ENCODE data around the gene BTLA.
"Not testable (repeated sequence)": the region's sequence is repeated elsewhere in the genome, so short reads cannot be mapped to it uniquely, and the experiment has no call there.

BTLA gene

DNA sequence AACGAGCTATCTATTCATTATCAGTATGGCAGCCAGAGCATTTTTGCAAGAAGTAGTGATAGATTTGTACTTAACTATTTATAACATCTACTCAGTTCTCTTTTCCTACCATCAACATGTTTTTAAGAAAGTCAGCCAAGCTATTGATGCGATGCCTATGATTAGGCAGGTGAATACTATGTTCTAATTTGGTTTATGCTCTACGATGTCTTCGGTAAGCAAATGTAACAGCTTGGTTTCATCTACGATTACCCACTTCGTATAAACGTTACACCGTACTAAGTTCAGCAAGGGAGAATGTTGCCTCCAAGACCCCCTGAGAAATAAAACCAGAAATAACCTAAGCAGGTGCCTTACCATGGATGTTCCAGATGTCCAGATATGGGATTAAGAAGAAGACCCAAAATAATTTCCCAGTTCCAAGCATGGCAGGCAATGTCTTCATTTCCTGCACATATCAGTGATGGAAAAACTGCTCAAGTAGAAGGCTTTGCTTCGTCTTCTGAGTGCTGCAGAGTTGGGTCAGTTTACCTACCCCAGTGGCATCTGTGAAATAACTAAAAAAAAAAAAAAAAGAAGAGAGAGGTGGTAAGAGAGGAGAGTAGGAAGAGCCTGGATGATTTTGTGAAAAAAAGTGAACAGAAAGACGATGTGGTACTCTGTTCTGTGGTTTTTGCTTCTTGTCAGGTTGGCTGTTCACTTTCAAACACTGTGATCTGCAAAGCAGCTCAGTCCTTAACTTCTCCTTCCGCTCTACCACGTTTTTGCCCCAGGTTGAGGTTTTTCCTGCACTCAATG is at the start of gene BTLA:
Gene BTLA, minus strand, starts transcription at position 559 of the 798 bp plus-strand sequence. Its CDS starts 114 bp downstream, at position 445.
- no peak for DNase-seq

DNA sequence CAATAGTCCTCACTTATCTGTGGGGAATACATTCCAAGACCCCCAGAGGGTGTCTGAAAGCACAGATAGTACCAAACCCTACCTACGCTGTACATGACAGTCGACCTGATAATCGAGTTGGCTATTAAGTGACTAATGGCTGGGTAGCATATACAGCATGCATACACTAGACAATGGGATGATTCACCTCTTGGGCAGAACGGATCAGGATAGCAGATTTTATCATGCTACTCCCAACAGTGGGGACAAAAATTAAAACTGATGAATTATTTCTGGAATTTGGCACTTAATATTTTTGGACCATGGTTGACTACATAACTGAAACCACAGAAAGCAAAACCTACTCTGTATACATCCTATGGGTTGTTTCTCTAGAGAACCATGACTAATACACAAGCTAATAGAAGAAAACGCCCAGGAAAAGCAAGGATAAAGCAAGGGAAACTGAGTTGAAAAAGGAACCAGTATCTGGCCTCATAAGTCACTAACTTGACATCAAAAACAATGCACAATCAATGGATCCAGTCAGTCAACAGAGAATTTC is 47.0 kb upstream of the BTLA start:
- no peak for DNase-seq

GRCh38 chr3:112539825-112540650 is 40.8 kb upstream of the BTLA start:
- no peak for DNase-seq

GRCh38 chr3:112531358-112531781 is 32.1 kb upstream of the BTLA start:
- peak in 1 of 2 experiments; percentile 4 for DNase-seq

- DNase-seq = no peak
Measured at GRCh38 chr3:112530573-112530972, 31.3 kb upstream of the BTLA start.

GRCh38 chr3:112524127-112524526 is 24.9 kb upstream of the BTLA start:
- not testable (repeated sequence) for DNase-seq

- DNase-seq = no peak
Measured at GRCh38 chr3:112519424-112520001, 20.2 kb upstream of the BTLA start.

GRCh38 chr3:112518970-112519369 is 19.7 kb upstream of the BTLA start:
- not testable (repeated sequence) for DNase-seq

GRCh38 chr3:112514527-112515128 is 15.4 kb upstream of the BTLA start:
- DNase-seq = no peak

DNA sequence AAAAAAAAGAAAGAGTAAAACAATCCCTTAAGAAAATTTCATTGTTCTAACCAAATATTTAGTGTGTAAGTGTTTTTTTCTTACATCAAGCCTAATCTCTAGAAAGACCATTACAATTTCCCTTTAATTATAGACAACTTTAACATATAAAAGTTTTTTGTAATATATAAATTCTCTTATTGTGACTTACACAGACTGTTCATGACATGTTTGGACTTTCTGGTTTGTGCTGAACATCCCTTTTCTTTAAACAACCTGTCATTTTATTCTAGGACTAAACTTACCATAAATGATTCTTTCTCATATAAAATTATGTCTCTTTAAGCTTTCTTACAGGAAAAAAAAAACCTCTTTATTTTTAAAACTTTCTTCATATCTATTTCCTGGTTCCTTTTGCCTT is 13.0 kb upstream of the BTLA start:
- no peak for DNase-seq

GRCh38 chr3:112508860-112509259 is 9.6 kb upstream of the BTLA start:
- no peak for DNase-seq

DNA sequence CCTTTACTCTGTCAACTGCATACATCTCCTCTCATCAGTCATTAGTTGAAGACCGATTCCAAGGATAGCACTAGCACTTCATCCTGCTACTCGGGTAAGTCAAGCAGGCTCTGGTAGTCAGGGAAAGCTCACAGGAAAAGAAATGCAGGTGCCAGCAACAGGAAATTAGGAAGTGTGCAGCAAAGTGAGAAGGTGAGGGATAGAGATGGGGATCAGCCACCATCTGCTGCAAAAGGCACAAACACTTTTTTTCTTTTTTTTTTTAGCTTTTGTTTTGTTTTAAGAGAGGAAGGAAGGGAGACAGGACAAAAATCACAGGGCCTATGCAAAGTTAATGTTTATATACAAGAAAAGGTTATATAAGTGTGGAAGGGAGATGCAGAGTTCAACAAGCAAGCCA is 9.0 kb upstream of the BTLA start:
- no peak for DNase-seq

GRCh38 chr3:112505907-112506306 is 6.6 kb upstream of the BTLA start:
- no peak for DNase-seq

DNA sequence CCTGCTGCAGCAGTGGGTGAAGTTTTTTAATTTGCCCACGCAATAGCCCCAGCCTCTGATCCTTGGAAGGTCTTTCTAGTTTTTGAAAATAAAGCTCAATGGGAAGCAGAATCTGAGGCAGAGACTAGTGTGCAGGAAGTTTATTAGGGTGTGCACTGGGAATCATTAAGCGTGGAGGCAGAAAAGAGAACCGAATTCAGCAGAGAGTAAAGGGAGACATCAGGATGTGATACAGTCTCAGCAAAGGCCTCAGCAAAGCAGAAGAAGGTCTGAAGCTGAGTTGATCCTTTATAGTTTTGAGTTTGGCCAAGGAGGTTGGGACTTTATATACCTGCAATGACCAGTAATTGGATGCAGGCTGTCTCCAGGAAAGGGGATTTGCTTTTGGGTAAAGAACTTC is 4.9 kb upstream of the BTLA start:
- no peak for DNase-seq

DNA sequence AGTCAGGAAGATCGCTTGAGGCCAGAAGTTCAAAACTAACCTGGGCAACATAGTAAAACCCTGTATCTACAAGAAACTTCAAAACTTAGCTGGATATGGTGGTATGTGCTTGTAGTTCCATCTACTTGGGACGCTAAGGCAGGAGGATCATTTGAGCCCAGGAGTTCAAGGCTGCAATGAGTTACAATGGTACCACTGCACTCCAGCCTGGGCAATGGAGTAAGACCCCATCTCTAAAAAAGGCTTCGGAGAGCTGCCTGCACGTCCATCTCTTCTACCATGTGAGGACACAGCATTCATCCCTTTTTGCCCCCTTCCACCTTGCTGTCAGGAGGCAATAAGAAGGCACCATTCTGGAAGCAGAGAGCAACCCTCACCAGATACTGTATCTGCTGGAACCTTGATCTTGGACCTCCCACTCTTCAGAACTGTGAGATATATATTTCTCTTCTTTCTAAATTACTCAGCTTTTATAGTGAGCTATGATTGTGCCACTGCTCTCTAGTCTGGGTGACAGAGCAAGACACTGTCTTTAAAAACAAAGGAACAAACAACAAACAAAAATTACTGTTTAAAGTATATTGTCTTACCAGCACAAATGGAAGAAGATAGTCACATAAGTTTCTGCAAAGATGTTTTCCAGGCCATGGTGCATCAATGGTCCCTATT is 4.2 kb upstream of the BTLA start:
- DNase-seq = no peak

DNA sequence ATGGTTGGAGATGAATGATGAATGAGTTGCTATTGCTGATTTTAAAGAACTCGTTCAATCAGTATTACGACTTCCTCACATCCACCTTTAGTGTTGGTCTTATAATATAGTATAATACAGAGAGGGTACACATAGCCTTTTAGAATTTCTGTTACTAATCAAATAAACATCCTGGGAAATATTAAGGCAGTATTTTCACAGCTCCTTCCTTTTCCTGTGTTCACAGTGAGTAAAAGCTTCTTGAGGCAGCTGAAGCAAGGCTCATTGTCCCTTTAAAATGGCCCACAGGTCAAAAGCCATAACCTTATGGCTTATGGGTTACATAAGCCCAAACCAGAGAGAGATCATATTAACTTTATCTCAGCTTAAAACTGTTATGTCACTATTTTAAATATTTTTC is 1.3 kb upstream of the BTLA start:
- no peak for DNase-seq

DNA sequence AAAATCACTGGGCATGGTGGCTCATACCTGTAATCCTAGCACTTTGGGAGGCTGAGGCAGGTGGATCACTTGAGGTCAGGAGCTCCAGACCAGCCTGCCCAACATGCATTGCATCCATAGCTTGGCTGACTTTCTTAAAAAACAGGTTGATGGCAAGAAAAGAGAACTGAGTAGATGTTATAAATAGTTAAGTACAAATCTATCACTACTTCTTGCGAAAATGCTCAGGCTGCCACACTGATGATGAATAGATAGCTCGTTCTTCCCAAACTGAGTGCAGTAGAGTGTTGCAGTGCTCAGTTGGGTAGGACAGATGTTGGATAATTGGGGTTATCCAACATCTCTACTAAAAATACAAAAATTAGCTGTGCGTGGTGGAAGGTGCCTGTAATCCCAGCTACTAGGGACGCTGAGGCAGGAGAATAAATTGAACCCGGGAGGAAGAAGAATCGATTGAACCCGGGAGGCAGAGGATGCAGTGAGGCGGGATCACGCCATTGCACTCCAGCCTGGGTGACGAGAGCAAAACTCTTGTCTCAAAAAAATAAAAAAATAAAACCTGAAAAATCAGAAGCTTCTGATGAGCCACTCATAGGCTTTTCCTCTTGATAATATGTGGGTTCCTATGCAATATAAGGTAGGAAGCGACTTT is 1.2 kb downstream of the BTLA start:
- DNase-seq = no peak

DNA sequence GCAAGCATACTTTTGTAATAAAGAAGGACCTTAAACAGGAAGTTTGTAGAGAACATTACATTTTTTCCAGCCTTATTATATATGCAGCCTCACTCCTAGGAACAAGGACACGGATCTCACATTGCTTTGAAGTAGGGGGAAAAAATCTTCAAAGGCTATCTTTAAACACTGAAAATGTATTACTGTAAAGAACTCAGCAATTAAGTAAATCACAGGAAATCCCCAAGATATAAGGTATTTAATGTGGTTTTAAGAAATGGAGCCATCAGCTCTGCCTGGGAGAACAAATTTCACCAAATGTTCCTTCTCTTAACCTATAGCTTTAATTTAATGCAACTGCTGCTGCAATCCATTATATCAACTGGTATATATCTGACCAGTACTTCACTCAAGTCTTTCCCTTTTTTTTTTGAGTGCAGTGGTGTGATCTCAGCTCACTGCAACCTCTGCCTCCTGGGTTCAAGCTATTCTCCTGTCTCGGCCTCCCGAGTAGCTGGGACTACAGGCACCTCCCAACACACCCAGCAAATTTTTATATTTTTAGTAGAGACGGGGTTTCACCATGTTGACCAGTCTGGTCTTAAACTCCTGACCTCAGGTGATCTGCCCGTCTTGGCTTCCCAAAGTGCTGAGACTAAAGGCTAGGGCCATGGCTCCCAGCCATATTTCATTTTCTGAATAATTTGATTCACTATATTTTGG is 2.8 kb downstream of the BTLA start:
- DNase-seq = no peak

DNA sequence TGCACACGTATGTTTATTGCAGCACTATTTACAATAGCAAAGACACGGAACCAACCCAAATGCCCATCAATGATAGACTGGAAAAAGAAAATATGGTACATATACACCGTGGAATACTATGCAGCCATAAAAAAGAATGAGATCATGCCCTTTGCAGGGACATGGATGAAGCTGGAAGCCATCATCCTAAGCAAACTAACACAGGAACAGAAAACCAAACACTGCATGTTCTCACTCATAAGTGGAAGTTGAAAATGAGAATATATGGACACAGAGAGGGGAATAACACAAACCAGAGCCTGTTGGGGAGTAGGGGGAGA is 4.9 kb downstream of the BTLA start:
- DNase-seq = not testable (repeated sequence)

- DNase-seq = no peak
Measured at GRCh38 chr3:112492124-112492523, 7.1 kb downstream of the BTLA start.

DNA sequence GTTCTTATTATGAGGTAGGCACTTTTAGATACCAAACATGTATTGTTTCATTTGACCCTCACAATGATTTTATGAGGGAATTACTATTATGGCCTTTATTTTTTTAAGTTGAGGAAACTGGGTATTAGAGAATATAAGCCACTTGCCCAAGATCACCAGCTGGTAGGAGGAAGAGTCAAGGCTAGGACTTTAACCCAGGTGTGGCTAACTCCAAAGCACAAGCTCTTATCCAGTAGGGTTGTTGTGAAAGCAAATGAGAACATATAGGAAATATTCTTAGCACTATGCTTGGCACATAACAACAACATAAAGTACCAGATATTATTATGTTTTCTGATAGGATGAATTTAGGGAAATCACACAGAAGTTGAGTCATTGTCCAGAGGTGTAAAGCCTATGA is 7.9 kb downstream of the BTLA start:
- no peak for DNase-seq

Measured in cerebellar nuclear complex (tissue), 1 donor.